ENCODE results near the gene P2RX5.

The P2RX5 gene

GRCh38 chr17:3656353-3656752 is 39.6 kb downstream of the P2RX5 start:
- DNase-seq, result no peak

- DNase-seq, result no peak
Measured at GRCh38 chr17:3655766-3656165, 40.2 kb downstream of the P2RX5 start.

GRCh38 chr17:3647769-3648555 is 48.0 kb downstream of the P2RX5 start:
- DNase-seq, result peak; percentile 21 to 36

GRCh38 chr17:3647251-3647650 is 48.7 kb downstream of the P2RX5 start:
- DNase-seq, result no peak

- DNase-seq, result no peak
Measured at GRCh38 chr17:3645310-3645709, 50.6 kb downstream of the P2RX5 start.

- DNase-seq, result no peak
Measured at GRCh38 chr17:3643889-3644349, 52.0 kb downstream of the P2RX5 start.

GRCh38 chr17:3641717-3642486 is 54.1 kb downstream of the P2RX5 start:
- DNase-seq, result no peak

GRCh38 chr17:3641014-3641413 is 54.9 kb downstream of the P2RX5 start:
- no peak for DNase-seq

- DNase-seq, result no peak
Measured at GRCh38 chr17:3639981-3640596, 55.9 kb downstream of the P2RX5 start.

- peak in 1 of 2 experiments; percentile 5 for DNase-seq
Measured at GRCh38 chr17:3636908-3637373, 59.0 kb downstream of the P2RX5 start.

- peak; percentile 91 to 94 for DNase-seq
Measured at GRCh38 chr17:3636154-3636907, 59.6 kb downstream of the P2RX5 start, which contains the start of the genes CTNS and SHPK. TSS of gene CTNS (plus strand) at chr17:3636760. CDS start at chr17:3640207, 3,447 bp downstream. TSS of gene SHPK (minus strand) at chr17:3636250. CDS start at chr17:3636219, 31 bp downstream.

- DNase-seq, result no peak
Measured at GRCh38 chr17:3635474-3636153, 60.3 kb downstream of the P2RX5 start.

GRCh38 chr17:3632287-3632686 is 63.7 kb downstream of the P2RX5 start:
- no peak for DNase-seq

- no peak for DNase-seq
Measured at GRCh38 chr17:3630781-3631180, 65.2 kb downstream of the P2RX5 start.

- DNase-seq, result no peak
Measured at GRCh38 chr17:3627769-3628167, 68.2 kb downstream of the P2RX5 start.

- DNase-seq, result no peak
Measured at GRCh38 chr17:3626831-3627768, 68.9 kb downstream of the P2RX5 start.

Data from stimulated activated CD4-positive, alpha-beta T cell treated with anti-CD3 and anti-CD28 coated beads, Interleukin-4, amount 100 ng/mL, for 4 hours (primary cell).